SK-N-DZ (cell line): ENCODE results near the gene CADM4.
A peak's percentile ranks its signal among the peaks of the same experiment; 100 is the strongest.
"Not testable (repeated sequence)": the region's sequence is repeated elsewhere in the genome, so short reads cannot be mapped to it uniquely, and the experiment has no call there.

Experiments
- DNase-seq: peaks from one replicate; pipeline ENCODE4 v3.0.0-alpha.2; 2015; ENCODE audit warnings: low spot score

The CADM4 gene

GRCh38 chr19:43664018-43664417, 24.4 kb upstream of the CADM4 start:
- DNase-seq = no peak

- DNase-seq = peak; percentile 31
Measured at GRCh38 chr19:43662487-43662886, 22.8 kb upstream of the CADM4 start.

GRCh38 chr19:43660971-43661360, 21.3 kb upstream of the CADM4 start:
- no peak for DNase-seq

- no peak for DNase-seq
Measured at GRCh38 chr19:43660301-43660970, 20.8 kb upstream of the CADM4 start.

GRCh38 chr19:43658494-43658893, 18.8 kb upstream of the CADM4 start:
- DNase-seq = no peak

- DNase-seq = no peak
Measured at GRCh38 chr19:43658001-43658400, 18.4 kb upstream of the CADM4 start.

GRCh38 chr19:43656436-43656835, 16.8 kb upstream of the CADM4 start:
- DNase-seq = no peak

GRCh38 chr19:43652546-43652874, 12.9 kb upstream of the CADM4 start:
- no peak for DNase-seq

- DNase-seq = peak; percentile 69
Measured at GRCh38 chr19:43651758-43652545, 12.3 kb upstream of the CADM4 start.

GRCh38 chr19:43650276-43650675, 10.6 kb upstream of the CADM4 start:
- DNase-seq = not testable (repeated sequence)

- DNase-seq = no peak
Measured at GRCh38 chr19:43649514-43649913, 9.9 kb upstream of the CADM4 start.

GRCh38 chr19:43648633-43649032, 9.0 kb upstream of the CADM4 start:
- DNase-seq = no peak

GRCh38 chr19:43644181-43644580, 4.5 kb upstream of the CADM4 start:
- no peak for DNase-seq

GRCh38 chr19:43643326-43643725, 3.7 kb upstream of the CADM4 start:
- no peak for DNase-seq

GRCh38 chr19:43642531-43642930, 2.9 kb upstream of the CADM4 start:
- no peak for DNase-seq

GRCh38 chr19:43641333-43641732, 1.7 kb upstream of the CADM4 start:
- no peak for DNase-seq

GRCh38 chr19:43640424-43640757, 741 bp upstream of the CADM4 start:
- no peak for DNase-seq

- no peak for DNase-seq
Measured at GRCh38 chr19:43638995-43639518, 593 bp downstream of the CADM4 start.

GRCh38 chr19:43638214-43638994, 1.2 kb downstream of the CADM4 start:
- DNase-seq = no peak

- no peak for DNase-seq
Measured at GRCh38 chr19:43636121-43636683, 3.4 kb downstream of the CADM4 start.

- not testable (repeated sequence) for DNase-seq
Measured at GRCh38 chr19:43635561-43635940, 4.1 kb downstream of the CADM4 start.
